ENCODE data around the gene TSGA10.
"Not testable (repeated sequence)": the region's sequence is repeated elsewhere in the genome, so short reads cannot be mapped to it uniquely, and the experiment has no call there.

GRCh38 chr2:99040736-99041300 lies 113.9 kb downstream of the TSGA10 start:
- TF ChIP-seq, protein P1, sequence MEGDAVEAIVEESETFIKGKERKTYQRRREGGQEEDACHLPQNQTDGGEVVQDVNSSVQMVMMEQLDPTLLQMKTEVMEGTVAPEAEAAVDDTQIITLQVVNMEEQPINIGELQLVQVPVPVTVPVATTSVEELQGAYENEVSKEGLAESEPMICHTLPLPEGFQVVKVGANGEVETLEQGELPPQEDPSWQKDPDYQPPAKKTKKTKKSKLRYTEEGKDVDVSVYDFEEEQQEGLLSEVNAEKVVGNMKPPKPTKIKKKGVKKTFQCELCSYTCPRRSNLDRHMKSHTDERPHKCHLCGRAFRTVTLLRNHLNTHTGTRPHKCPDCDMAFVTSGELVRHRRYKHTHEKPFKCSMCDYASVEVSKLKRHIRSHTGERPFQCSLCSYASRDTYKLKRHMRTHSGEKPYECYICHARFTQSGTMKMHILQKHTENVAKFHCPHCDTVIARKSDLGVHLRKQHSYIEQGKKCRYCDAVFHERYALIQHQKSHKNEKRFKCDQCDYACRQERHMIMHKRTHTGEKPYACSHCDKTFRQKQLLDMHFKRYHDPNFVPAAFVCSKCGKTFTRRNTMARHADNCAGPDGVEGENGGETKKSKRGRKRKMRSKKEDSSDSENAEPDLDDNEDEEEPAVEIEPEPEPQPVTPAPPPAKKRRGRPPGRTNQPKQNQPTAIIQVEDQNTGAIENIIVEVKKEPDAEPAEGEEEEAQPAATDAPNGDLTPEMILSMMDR (IDR thresholded peaks at IDR 0.05 in 4 of 5, conservative IDR thresholded peaks at IDR 0.05 in 1 of 5), result not testable (repeated sequence)
- not testable (repeated sequence) for TF ChIP-seq POLR2A (IDR thresholded peaks at IDR 0.05)

Data from gastrocnemius medialis (tissue), 4 donors.